Gastrocnemius medialis (tissue), 4 donors: ENCODE results near the gene ALG10. TPM values are rescaled to one million over a fixed set of nuclear protein-coding genes. Genes with fewer than 3 reads are reported as not detected.

Experiments
- ATAC-seq, 2 donors: fragments of 150-250 bp; one replicate each; pipeline ENCODE4 v1.9.1; 2016
- DNase-seq, 2 donors: peaks; one replicate each; pipeline ENCODE4 v3.0.0-alpha.2; 2019
- H3K27ac ChIP-seq, 4 donors: fragments of 200-600 bp; sonication (generic); 1 replicate in 1 of 4; 2 replicates in 3 of 4; pipeline ENCODE4 v1.5.1; 2016 to 2018; ENCODE audit warnings: mild to moderate bottlenecking in 2 of 4, moderate library complexity in 1 of 4
- H3K27me3 ChIP-seq, 3 donors: fragments of 200-600 bp; sonication (generic) in 2 of 3; 1 replicate in 1 of 3; 2 replicates in 2 of 3; pipeline versions ENCODE4 v1.5.1 to v1.6.0; 2016 to 2019; ENCODE audit warnings: mild to moderate bottlenecking in 1 of 3, moderate library complexity in 1 of 3
- H3K36me3 ChIP-seq, 2 donors: fragments of 200-600 bp; sonication (generic) in 1 of 2; one replicate each; pipeline ENCODE4 v1.5.1; 2017 to 2018
- H3K4me1 ChIP-seq, 2 donors: fragments of 200-600 bp; sonication (generic) in 1 of 2; one replicate each; pipeline ENCODE4 v1.5.1; 2016 to 2017; ENCODE audit warnings: mild to moderate bottlenecking in 2 of 2
- H3K4me3 ChIP-seq, 4 donors: fragments of 200-600 bp; sonication (generic) in 3 of 4; 1 replicate in 1 of 4; 2 replicates in 3 of 4; pipeline ENCODE4 v1.5.1; 2016 to 2019; ENCODE audit warnings: mild to moderate bottlenecking in 2 of 4
- H3K9me3 ChIP-seq, 3 donors: fragments of 200-600 bp; sonication (generic) in 2 of 3; 1 replicate in 1 of 3; 2 replicates in 2 of 3; pipeline ENCODE4 v1.5.1; 2016 to 2019
- CTCF ChIP-seq, 5 experiments: fragments of 450-650 bp in 3 of 5; fragments of 200-600 bp in 2 of 5; sonication (generic) in 2 of 5; IDR thresholded peaks in 4 of 5; conservative IDR thresholded peaks in 1 of 5; 1 replicate in 4 of 5; 2 replicates in 1 of 5; pipeline ENCODE4 v1.5.1; 2016 to 2019; ENCODE audit warnings: antibody characterized with exemption in 5 of 5, mild to moderate bottlenecking in 3 of 5, moderate library complexity in 3 of 5
- POLR2A ChIP-seq, 2 donors: fragments of 450-650 bp; IDR thresholded peaks; one replicate each; pipeline ENCODE4 v1.6.1; 2017; ENCODE audit warnings: antibody characterized with exemption in 2 of 2, mild to moderate bottlenecking in 2 of 2, moderate library complexity in 2 of 2
- in situ Hi-C, 4 donors: fragments of 200-750 bp; cut with MboI; loops; one replicate each; pipeline versions ENCODE4 v1.15.0 to v1.8.0; 2017; ENCODE audit warnings: low sequenced_read_pairs in 4 of 4
- intact Hi-C: fragments of 100-400 bp; cut with DNase I; formaldehyde crosslinking; loops from one replicate; pipeline ENCODE4 v1.15.1; 2023; ENCODE audit warnings: low total_unique reads
- total RNA-seq, 4 donors: library from RNA; depleted of rRNA; stranded (reverse); fragments of >200 nt; gene quantifications; one replicate each; pipeline versions ENCODE4 v1.1.0 to v1.2.3, GENCODE V29; 2016

Gene ALG10
- total RNA-seq, 4 donors from 2014 or later, result 1.3 to 3.3 (median 3.0) TPM

DNA sequence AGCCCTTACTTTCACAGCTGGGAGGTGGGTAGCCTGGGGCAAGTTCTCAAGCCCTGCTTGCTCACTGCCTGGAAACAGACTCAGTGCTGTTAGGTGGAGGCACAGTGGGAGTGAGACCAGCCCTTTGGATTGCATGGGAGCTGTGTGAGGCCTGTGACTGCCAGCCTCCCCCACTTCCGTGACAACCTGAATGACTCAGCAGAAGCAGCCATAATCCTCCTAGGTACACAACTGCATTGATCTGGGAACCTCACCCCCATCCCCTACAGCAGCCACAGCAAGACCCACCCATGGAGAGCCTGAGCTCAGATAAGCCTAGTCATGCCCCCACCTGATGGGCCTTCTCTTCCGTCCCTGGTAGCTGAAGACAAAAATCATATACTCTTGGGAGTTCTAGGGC lies 26.4 kb downstream of the ALG10 start:
- Histone ChIP-seq H3K27ac (no peak overlapping the region), H3K27me3 (no peaks in the 10 kb centered on the region), H3K4me1 (no peaks in the 10 kb centered on the region), H3K36me3 (no peaks in the 10 kb centered on the region), H3K4me3 (no peak overlapping the region), H3K9me3 (no peaks in the 10 kb centered on the region)
- in situ Hi-C loops (loop anchor here in 1 of 4 donors (10.0 kb wide), 1 partner anchor 166 kb away; no protein-coding TSS in a partner anchor), intact Hi-C loops (no loop called here)
- DNase-seq (no peak), ATAC-seq (no peak)
- no peak for TF ChIP-seq POLR2A (IDR thresholded peaks at IDR 0.05)
- no peak for TF ChIP-seq CTCF (IDR thresholded peaks at IDR 0.05 in 4 of 5, conservative IDR thresholded peaks at IDR 0.05 in 1 of 5)

DNA sequence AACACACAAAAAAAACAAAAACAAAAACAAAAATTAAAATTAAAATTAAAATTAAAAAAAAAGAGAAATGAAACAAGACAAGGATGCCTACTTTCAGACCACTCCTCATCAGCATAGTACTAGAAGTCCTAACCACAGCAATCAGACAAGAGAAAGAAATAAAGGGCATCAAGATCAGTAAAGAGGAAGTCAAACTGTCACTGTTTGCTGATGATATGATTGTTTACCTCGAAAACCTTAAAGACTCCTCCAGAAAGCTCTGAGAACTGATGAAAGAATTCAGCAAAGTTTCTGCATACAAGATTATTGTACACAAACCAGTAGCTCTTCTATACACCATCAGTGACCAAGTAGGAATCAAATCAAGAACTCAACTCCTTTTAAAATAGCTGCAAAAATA lies 29.2 kb downstream of the ALG10 start:
- H3K27ac ChIP-seq, result no peak overlapping the region
- intact Hi-C loops, result no loop called here
- DNase-seq, result no peak
- H3K4me3 ChIP-seq, result no peak overlapping the region
- no peak for ATAC-seq
- in situ Hi-C loops, result no loop called here
- H3K27me3 ChIP-seq, result no peaks in the 10 kb centered on the region
- TF ChIP-seq POLR2A (IDR thresholded peaks at IDR 0.05), result no peak
- TF ChIP-seq CTCF (IDR thresholded peaks at IDR 0.05 in 4 of 5, conservative IDR thresholded peaks at IDR 0.05 in 1 of 5), result no peak
- H3K4me1 ChIP-seq, result no peaks in the 10 kb centered on the region
- no peaks in the 10 kb centered on the region for H3K9me3 ChIP-seq
- no peaks in the 10 kb centered on the region for H3K36me3 ChIP-seq

- ATAC-seq, result no peak
- in situ Hi-C loops (no loop called here), intact Hi-C loops (no loop called here)
- Histone ChIP-seq H3K9me3 (no peaks in the 10 kb centered on the region), H3K27ac (no peak overlapping the region), H3K4me3 (no peak overlapping the region), H3K4me1 (no peaks in the 10 kb centered on the region), H3K27me3 (no peaks in the 10 kb centered on the region), H3K36me3 (no peaks in the 10 kb centered on the region)
- no peak for TF ChIP-seq CTCF (IDR thresholded peaks at IDR 0.05 in 4 of 5, conservative IDR thresholded peaks at IDR 0.05 in 1 of 5)
- TF ChIP-seq POLR2A (IDR thresholded peaks at IDR 0.05), result no peak
- DNase-seq, result no peak
Measured at GRCh38 chr12:34054938-34055337, 32.6 kb downstream of the ALG10 start.
